Measurements from ENCODE around the gene REPS2.

DNA sequence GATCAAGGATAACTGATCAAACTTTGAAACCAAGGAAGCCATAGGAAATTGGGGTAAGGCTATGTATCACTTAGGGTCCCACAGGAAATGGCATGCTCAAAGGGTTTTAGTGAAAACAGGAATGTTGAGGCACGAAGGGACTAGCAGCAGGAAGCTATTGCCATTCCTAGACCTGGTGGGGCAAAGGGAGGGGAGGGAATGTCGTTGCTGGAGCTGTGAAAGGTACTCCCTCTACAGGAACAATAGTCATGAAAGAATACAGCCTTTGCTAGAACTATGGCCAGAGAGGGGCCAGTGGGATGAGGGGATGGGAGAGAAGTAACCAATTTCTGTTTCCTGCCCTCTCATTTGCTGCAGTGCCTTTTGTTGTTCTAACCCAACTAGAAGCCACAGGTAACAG is 11.9 kb downstream of the REPS2 start:
- TF ChIP-seq, protein P1, sequence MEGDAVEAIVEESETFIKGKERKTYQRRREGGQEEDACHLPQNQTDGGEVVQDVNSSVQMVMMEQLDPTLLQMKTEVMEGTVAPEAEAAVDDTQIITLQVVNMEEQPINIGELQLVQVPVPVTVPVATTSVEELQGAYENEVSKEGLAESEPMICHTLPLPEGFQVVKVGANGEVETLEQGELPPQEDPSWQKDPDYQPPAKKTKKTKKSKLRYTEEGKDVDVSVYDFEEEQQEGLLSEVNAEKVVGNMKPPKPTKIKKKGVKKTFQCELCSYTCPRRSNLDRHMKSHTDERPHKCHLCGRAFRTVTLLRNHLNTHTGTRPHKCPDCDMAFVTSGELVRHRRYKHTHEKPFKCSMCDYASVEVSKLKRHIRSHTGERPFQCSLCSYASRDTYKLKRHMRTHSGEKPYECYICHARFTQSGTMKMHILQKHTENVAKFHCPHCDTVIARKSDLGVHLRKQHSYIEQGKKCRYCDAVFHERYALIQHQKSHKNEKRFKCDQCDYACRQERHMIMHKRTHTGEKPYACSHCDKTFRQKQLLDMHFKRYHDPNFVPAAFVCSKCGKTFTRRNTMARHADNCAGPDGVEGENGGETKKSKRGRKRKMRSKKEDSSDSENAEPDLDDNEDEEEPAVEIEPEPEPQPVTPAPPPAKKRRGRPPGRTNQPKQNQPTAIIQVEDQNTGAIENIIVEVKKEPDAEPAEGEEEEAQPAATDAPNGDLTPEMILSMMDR (IDR thresholded peaks at IDR 0.05) = no peak
- TF ChIP-seq POLR2AphosphoS5 (IDR thresholded peaks at IDR 0.05) (no peak), POLR2A (IDR thresholded peaks at IDR 0.05) (no peak)
